ENCODE results near the gene CCDC142.

DNA sequence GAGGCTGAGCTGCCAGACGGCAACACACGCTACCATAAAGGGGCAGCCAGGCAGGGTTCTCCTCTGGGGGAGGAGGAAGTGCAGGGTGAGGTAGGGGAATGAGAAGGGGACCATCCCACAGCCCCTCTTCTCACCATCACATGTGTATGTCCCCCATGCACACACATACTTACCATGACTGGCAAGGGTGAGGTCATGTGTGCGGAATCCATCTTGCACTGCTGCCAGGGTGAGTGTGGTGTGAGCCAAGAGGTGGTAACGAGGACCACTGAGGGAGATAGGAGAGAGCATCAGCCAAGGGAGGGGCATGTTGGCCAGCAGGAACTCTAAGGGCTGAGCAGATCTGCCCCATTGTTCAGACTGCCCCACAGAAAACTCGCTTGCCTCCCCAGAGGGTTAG lies 54.1 kb downstream of the CCDC142 start:
- TF ChIP-seq, protein P1, sequence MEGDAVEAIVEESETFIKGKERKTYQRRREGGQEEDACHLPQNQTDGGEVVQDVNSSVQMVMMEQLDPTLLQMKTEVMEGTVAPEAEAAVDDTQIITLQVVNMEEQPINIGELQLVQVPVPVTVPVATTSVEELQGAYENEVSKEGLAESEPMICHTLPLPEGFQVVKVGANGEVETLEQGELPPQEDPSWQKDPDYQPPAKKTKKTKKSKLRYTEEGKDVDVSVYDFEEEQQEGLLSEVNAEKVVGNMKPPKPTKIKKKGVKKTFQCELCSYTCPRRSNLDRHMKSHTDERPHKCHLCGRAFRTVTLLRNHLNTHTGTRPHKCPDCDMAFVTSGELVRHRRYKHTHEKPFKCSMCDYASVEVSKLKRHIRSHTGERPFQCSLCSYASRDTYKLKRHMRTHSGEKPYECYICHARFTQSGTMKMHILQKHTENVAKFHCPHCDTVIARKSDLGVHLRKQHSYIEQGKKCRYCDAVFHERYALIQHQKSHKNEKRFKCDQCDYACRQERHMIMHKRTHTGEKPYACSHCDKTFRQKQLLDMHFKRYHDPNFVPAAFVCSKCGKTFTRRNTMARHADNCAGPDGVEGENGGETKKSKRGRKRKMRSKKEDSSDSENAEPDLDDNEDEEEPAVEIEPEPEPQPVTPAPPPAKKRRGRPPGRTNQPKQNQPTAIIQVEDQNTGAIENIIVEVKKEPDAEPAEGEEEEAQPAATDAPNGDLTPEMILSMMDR (IDR thresholded peaks at IDR 0.05) = no peak
- no peak for TF ChIP-seq POLR2A (IDR thresholded peaks at IDR 0.05)

Measured in uterus (tissue), 2 donors.